ENCODE results near the gene CGGBP1.

The CGGBP1 gene

GRCh38 chr3:88002448-88002847 lies 56.4 kb downstream of the CGGBP1 start:
- no peak overlapping the region for H3K27ac ChIP-seq
- TF ChIP-seq ZFX (IDR thresholded peaks at IDR 0.05): no peak

Measured in C4-2B (cell line).